HG03025 (cell line): ENCODE measurements around the gene SPG7.
"Not testable (repeated sequence)": the region's sequence is repeated elsewhere in the genome, so short reads cannot be mapped to it uniquely, and the experiment has no call there.

Experiments used
- ATAC-seq: cut with Tn5 transposase; IDR thresholded peaks from one replicate; pipeline ENCODE4 v1.9.1; 2021; ENCODE audit warnings: mild to moderate bottlenecking, moderate library complexity; ENCODE audit not compliant: unreplicated experiment, low FRiP score

Gene SPG7

GRCh38 chr16:89507834-89508590, at the start of gene SPG7:
TSS of gene SPG7 (plus strand) at chr16:89508403. CDS start at chr16:89508418, 15 bp downstream.
- peak; percentile 61 for ATAC-seq

GRCh38 chr16:89458551-89458950, 49.7 kb upstream of the SPG7 start:
- ATAC-seq = no peak

- no peak for ATAC-seq
Measured at GRCh38 chr16:89458967-89459366, 49.2 kb upstream of the SPG7 start.

- no peak for ATAC-seq
Measured at GRCh38 chr16:89460556-89460955, 47.6 kb upstream of the SPG7 start.

- ATAC-seq = not testable (repeated sequence)
Measured at GRCh38 chr16:89461890-89462289, 46.3 kb upstream of the SPG7 start.

- ATAC-seq = not testable (repeated sequence)
Measured at GRCh38 chr16:89462639-89463038, 45.6 kb upstream of the SPG7 start.

GRCh38 chr16:89463312-89463711, 44.9 kb upstream of the SPG7 start:
- not testable (repeated sequence) for ATAC-seq

- ATAC-seq = no peak
Measured at GRCh38 chr16:89466920-89467319, 41.3 kb upstream of the SPG7 start.

- no peak for ATAC-seq
Measured at GRCh38 chr16:89467382-89467781, 40.8 kb upstream of the SPG7 start.

GRCh38 chr16:89472711-89473075, 35.5 kb upstream of the SPG7 start:
- ATAC-seq = no peak

GRCh38 chr16:89473136-89473712, 35.0 kb upstream of the SPG7 start:
- ATAC-seq = no peak

GRCh38 chr16:89473791-89474414, 34.3 kb upstream of the SPG7 start:
- ATAC-seq = no peak

GRCh38 chr16:89475144-89475543, 33.1 kb upstream of the SPG7 start:
- no peak for ATAC-seq

GRCh38 chr16:89476379-89476778, 31.8 kb upstream of the SPG7 start:
- ATAC-seq = no peak

GRCh38 chr16:89476811-89477261, 31.4 kb upstream of the SPG7 start:
- ATAC-seq = no peak

GRCh38 chr16:89478576-89479221, 29.5 kb upstream of the SPG7 start:
- ATAC-seq = no peak

GRCh38 chr16:89481356-89481955, 26.7 kb upstream of the SPG7 start:
- ATAC-seq = no peak

- no peak for ATAC-seq
Measured at GRCh38 chr16:89482150-89482816, 25.9 kb upstream of the SPG7 start.

- no peak for ATAC-seq
Measured at GRCh38 chr16:89482817-89483205, 25.4 kb upstream of the SPG7 start.

GRCh38 chr16:89484041-89484501, 24.1 kb upstream of the SPG7 start:
- ATAC-seq = no peak
